B cell (primary cell): ENCODE data around the gene NDUFA5.

Source experiments
- EZH2 ChIP-seq: IDR thresholded peaks from 2 replicates; pipeline ENCODE4 v1.6.1; 2012; ENCODE audit warnings: borderline replicate concordance, low read depth, mild to moderate bottlenecking, moderate library complexity, low read length; ENCODE audit not compliant: insufficient read depth, poor library complexity, severe bottlenecking
- TF ChIP-seq, protein P1 (sequence below): fragments of 200-600 bp; IDR thresholded peaks from one replicate; pipeline ENCODE4 v1.8.0; 2022; ENCODE audit warnings: antibody characterized with exemption, mild to moderate bottlenecking

DNA sequence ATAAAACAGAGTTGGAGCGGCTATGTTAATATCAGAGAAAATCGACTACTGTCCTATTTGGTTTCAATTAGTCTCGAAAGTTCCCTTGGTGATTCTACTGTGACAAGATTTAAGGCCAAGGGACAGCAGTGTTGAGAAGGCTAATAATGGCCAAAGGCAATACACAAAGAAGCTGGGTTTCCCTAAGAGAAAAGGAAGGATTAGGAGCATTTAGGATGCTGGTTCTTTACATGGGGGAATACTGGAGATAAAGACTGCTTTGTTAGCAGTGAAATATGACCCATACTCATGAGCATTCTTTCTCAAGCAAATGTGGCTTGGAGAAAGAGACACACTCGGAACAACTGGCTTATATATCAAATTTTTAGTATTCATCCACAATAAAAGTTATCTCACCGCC lies 55.4 kb downstream of the NDUFA5 start:
- TF ChIP-seq, protein P1, sequence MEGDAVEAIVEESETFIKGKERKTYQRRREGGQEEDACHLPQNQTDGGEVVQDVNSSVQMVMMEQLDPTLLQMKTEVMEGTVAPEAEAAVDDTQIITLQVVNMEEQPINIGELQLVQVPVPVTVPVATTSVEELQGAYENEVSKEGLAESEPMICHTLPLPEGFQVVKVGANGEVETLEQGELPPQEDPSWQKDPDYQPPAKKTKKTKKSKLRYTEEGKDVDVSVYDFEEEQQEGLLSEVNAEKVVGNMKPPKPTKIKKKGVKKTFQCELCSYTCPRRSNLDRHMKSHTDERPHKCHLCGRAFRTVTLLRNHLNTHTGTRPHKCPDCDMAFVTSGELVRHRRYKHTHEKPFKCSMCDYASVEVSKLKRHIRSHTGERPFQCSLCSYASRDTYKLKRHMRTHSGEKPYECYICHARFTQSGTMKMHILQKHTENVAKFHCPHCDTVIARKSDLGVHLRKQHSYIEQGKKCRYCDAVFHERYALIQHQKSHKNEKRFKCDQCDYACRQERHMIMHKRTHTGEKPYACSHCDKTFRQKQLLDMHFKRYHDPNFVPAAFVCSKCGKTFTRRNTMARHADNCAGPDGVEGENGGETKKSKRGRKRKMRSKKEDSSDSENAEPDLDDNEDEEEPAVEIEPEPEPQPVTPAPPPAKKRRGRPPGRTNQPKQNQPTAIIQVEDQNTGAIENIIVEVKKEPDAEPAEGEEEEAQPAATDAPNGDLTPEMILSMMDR: no peak
- TF ChIP-seq EZH2: no peak
